ENCODE measurements around the gene FKBP6. TPM values are rescaled to one million over a fixed set of nuclear protein-coding genes. Genes with fewer than 3 reads are reported as not detected.
"Not testable (repeated sequence)": the region's sequence is repeated elsewhere in the genome, so short reads cannot be mapped to it uniquely, and the experiment has no call there.

Gene FKBP6
- total RNA-seq, 6 experiments from 2014 or later = not detected

DNA sequence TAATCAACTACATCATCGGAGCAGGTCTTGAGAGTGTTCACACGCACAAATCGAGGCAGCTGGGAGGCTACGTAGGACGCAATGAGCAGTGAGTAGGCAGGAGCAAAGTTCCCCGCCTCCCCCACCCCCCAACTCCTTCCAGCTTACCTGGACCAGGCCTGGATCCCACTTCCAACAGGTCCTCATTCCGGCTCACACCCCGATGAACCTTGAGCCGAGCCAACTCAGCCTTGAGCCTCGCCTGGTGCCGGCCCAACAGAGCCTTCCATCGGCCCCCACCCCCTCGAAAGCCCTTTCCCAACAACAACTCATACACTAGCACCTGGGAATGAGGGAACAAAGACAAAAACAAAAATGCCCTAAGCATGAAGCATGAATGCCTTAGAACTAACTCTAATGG lies 20.5 kb upstream of the FKBP6 start:
- Mint-ChIP-seq H3K4me1 (ENCODE audit: low read depth) (peaks cover 21% of the 10 kb centered on the region), H3K9me3 (no peaks in the 10 kb centered on the region), H3K36me3 (ENCODE audit: low read depth) (peaks cover 13% of the 10 kb centered on the region), H3K27me3 (ENCODE audit: insufficient read depth) (no peaks in the 10 kb centered on the region; the same call in 1 of the 2 replicates), H3K4me3 (peak overlapping the region; percentile 89), H3K27ac (peak overlapping the region; percentile 22; the same call in 1 of the 2 replicates)
- no peak for DNase-seq
- TF ChIP-seq, protein P1, sequence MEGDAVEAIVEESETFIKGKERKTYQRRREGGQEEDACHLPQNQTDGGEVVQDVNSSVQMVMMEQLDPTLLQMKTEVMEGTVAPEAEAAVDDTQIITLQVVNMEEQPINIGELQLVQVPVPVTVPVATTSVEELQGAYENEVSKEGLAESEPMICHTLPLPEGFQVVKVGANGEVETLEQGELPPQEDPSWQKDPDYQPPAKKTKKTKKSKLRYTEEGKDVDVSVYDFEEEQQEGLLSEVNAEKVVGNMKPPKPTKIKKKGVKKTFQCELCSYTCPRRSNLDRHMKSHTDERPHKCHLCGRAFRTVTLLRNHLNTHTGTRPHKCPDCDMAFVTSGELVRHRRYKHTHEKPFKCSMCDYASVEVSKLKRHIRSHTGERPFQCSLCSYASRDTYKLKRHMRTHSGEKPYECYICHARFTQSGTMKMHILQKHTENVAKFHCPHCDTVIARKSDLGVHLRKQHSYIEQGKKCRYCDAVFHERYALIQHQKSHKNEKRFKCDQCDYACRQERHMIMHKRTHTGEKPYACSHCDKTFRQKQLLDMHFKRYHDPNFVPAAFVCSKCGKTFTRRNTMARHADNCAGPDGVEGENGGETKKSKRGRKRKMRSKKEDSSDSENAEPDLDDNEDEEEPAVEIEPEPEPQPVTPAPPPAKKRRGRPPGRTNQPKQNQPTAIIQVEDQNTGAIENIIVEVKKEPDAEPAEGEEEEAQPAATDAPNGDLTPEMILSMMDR (IDR thresholded peaks at IDR 0.05) = no peak

DNA sequence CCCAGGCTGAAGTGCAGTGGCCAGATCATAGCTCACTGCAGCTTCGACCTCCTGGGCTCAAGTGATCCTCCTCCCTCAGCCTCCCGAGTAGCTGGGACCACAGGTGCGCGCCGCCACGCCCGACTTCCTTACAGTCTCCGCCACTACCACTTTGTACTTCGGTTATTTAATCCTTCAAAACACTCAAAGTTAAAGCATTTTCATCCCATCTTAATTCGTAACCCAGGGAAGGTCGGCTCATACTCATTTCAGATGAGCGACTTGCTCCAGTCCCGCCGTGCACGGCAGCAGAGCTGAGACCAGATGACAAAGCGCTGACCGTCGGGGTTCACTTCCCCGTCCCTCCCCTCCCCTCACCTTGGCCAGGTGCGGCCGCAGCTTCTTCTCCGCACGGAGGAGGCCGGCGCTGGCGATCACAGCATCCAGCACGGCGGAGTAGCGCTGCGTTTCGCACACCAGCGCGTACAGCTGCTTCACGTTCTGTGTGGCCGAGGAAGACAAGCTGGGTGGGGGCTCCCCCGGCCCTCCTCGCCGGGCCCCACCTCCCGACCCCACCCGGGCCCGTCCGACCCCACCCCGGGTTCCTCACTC lies 19.8 kb upstream of the FKBP6 start:
- TF ChIP-seq, protein P1 (IDR thresholded peaks at IDR 0.05) = no peak
- no peak for DNase-seq
- peaks cover 21% of the 10 kb centered on the region for H3K4me1 Mint-ChIP-seq (ENCODE audit: low read depth)
- peak overlapping the region; percentile 70 for H3K27ac Mint-ChIP-seq
- H3K9me3 Mint-ChIP-seq = no peaks in the 10 kb centered on the region
- peak overlapping the region; percentile 89 for H3K4me3 Mint-ChIP-seq
- no peaks in the 10 kb centered on the region; the same call in 1 of the 2 replicates for H3K27me3 Mint-ChIP-seq (ENCODE audit: insufficient read depth)
- H3K36me3 Mint-ChIP-seq (ENCODE audit: low read depth) = peaks cover 13% of the 10 kb centered on the region

DNA sequence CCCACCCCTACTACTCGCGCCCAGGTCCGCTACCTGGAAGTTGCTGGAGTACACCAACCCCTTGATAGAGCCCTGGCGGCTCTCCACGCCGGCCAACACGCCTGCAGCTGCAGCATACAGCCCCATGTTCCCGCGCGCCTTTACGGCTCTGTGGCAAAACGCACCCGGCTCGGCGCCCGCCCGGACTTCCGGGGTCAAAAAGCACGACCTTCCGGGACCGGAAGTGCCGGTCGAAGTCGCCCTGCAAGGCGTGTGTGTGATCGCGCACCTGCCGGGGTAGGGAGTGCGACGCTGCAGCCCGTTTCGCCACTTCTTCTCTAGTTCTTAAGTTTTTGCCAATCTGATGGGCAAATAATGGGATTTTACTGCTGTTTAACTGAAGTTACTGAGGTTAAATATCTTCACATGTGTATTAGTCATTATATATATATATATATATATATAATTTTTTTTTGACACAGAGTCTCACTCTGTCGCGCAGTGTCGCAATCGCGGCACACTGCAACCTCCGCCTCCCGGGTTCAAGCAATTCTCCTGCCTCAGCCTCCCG lies 19.2 kb upstream of the FKBP6 start, which contains the start of gene NSUN5:
Gene NSUN5, minus strand, starts transcription at position 162 of the 550 bp plus-strand sequence. Its CDS starts 36 bp downstream, at position 126.
- TF ChIP-seq, protein P1 (IDR thresholded peaks at IDR 0.05) = no peak
- H3K4me1 Mint-ChIP-seq (ENCODE audit: low read depth) = peaks cover 21% of the 10 kb centered on the region
- H3K36me3 Mint-ChIP-seq (ENCODE audit: low read depth) = peaks cover 13% of the 10 kb centered on the region
- peak within 1 kb of the TSS; percentile 70 for H3K27ac Mint-ChIP-seq
- H3K4me3 Mint-ChIP-seq = peak within 1 kb of the TSS; percentile 89
- no peaks in the 10 kb centered on the region; the same call in 1 of the 2 replicates for H3K27me3 Mint-ChIP-seq (ENCODE audit: insufficient read depth)
- H3K9me3 Mint-ChIP-seq = no peaks in the 10 kb centered on the region
- peak; percentile 43 for DNase-seq

DNA sequence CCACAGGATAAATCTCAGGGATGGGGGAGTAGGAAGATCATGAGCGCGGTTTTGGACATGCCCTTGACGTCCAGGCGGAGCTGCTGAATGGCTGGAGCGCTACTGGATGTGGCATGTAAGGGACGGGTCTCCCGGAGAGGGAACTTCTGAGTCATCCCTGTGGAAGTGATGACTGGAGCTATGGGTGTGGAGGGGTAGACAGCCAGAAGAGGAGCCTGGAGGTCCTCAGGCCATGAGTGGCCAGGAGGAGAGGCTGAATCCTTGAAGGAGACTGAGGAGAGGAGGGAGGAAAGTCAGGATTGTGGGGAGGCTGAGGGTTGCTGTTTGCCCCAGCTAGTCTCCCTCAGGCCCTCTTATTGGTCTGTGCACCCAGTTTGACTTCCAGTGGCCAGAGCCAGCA lies 16.5 kb upstream of the FKBP6 start:
- H3K4me3 Mint-ChIP-seq; H3K27ac Mint-ChIP-seq; DNase-seq; H3K27me3 Mint-ChIP-seq (ENCODE audit: insufficient read depth); H3K9me3 Mint-ChIP-seq: not testable (repeated sequence)
- Mint-ChIP-seq H3K36me3 (ENCODE audit: low read depth) (peaks cover 13% of the 10 kb centered on the region), H3K4me1 (ENCODE audit: low read depth) (peaks cover 21% of the 10 kb centered on the region)

DNA sequence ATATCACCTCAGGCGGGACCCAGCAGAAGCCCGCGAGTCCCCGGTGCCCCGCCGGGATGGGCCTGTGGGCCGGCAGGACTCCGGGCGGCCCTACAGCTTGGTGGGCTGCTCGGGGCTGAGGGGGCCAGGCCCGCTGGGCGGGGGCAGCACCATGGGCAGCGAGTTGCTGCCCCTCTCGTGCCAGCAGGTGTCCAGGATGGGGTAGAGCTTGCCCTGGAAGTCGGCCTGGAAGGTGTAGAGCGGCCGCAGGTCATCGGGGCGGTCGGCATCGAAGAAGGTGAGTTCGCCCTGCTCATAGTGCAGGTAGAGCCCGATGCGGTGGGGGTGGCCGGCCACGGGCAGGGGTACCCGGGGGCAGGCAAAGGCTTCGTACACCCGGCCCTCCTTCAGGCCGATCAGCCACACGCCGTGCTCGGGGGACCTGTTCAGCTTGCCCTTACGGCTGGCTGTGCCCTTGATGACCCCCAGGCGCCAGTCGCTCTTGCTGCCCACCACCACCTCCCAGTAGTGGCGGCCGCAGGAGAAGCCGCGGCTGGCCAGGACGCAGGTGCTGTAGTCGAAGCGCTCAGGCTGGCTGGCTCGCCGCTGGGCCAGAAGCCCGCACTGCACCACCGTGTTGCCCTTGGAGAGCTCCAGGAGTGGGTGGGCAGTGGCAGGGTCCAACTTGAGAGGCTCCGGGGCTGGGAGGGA lies 15.0 kb upstream of the FKBP6 start:
- no peak for DNase-seq
- TF ChIP-seq, protein P1 (IDR thresholded peaks at IDR 0.05) = no peak
- Mint-ChIP-seq H3K27ac (no peak overlapping the region), H3K27me3 (ENCODE audit: insufficient read depth) (peaks cover 3% of the 10 kb centered on the region), H3K4me3 (no peak overlapping the region), H3K4me1 (ENCODE audit: low read depth) (peaks cover 15% of the 10 kb centered on the region), H3K36me3 (ENCODE audit: low read depth) (peaks cover 3% of the 10 kb centered on the region; the same call in 1 of the 2 replicates), H3K9me3 (no peaks in the 10 kb centered on the region)

DNA sequence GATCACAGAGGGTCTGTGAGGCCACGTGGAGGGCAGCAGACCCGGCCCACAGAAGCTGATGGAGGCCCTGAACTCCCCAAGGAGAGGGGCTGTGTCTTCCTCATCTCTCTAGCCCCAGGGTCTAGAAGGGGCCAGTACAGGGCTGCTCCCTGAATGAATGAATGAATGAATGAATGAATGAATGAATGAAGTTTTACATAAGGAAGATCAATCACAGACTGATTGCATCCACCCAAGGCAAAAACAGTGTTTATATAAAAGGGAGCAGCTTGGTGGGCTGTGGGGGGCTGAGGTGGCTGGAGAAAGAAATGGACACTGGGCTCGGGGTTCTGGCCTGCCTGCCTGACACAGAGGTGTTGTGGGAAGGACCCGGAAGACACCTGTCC lies 14.4 kb upstream of the FKBP6 start:
- H3K9me3 Mint-ChIP-seq = no peaks in the 10 kb centered on the region
- H3K4me3 Mint-ChIP-seq = no peak overlapping the region
- TF ChIP-seq, protein P1 (IDR thresholded peaks at IDR 0.05) = no peak
- peaks cover 3% of the 10 kb centered on the region for H3K27me3 Mint-ChIP-seq (ENCODE audit: insufficient read depth)
- no peak for DNase-seq
- no peaks in the 10 kb centered on the region for H3K36me3 Mint-ChIP-seq (ENCODE audit: low read depth)
- peaks cover 12% of the 10 kb centered on the region; the same call in 1 of the 2 replicates for H3K4me1 Mint-ChIP-seq (ENCODE audit: low read depth)
- H3K27ac Mint-ChIP-seq = no peak overlapping the region
